ENCODE results near the gene MAP4K4. TPM values are rescaled to one million over a fixed set of nuclear protein-coding genes. Genes with fewer than 3 reads are reported as not detected.

MAP4K4 gene
- total RNA-seq, 1 experiment from 2014 or later = 162 TPM

DNA sequence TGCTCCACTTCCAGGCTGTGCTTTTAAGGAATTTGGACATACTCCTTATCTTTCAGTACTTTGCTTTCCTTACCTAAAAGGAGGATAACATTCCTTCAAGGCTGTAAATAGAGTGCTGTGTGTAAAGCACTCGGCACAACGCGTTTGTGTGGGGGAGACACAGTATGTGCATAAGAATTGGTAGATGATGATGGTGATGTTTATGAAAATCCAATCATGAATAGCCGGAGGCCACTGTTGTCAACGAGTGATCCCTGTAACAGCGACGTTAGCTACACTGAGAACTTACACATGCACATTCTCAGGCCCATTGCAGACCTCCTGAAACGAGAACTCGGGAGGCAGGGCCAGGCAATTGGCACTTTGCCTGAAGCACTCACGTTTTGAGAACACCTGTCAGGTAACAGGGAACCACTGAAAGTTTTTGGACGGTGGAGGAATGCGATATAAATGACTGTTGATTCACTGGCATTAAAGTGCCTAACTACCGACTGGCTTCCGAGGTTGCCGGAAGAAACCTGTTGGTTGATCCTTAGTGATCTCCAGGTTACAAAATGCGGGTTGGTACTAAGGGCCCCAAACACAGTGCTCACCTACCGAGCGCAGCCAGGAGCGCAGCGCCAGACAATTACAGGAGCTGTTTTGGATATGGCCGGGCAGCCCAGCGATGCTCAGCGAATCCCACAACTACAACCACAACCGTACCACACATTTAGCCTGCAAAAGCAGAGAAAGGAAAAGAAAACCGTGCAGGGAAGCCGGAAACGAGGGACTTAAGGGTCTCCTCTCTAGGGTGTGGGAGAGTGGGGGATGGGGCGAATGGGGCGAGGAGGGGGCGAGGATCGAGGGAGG, 1.0 kb upstream of the MAP4K4 start:
- TF ChIP-seq, protein P1, sequence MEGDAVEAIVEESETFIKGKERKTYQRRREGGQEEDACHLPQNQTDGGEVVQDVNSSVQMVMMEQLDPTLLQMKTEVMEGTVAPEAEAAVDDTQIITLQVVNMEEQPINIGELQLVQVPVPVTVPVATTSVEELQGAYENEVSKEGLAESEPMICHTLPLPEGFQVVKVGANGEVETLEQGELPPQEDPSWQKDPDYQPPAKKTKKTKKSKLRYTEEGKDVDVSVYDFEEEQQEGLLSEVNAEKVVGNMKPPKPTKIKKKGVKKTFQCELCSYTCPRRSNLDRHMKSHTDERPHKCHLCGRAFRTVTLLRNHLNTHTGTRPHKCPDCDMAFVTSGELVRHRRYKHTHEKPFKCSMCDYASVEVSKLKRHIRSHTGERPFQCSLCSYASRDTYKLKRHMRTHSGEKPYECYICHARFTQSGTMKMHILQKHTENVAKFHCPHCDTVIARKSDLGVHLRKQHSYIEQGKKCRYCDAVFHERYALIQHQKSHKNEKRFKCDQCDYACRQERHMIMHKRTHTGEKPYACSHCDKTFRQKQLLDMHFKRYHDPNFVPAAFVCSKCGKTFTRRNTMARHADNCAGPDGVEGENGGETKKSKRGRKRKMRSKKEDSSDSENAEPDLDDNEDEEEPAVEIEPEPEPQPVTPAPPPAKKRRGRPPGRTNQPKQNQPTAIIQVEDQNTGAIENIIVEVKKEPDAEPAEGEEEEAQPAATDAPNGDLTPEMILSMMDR (IDR thresholded peaks at IDR 0.05; ENCODE audit: unreplicated experiment) = no peak
- CTCF ChIA-PET = interaction anchor here (0.6 to 2.9 kb wide), 13 partner anchors 8 to 347 kb away, joined by 3 to 19 read pairs (median 3); no protein-coding TSS in a partner anchor
- intact Hi-C loops (cut with micrococcal nuclease) = loop anchor here (1.0 to 2.0 kb wide), 5 partner anchors 127 to 354 kb away; no protein-coding TSS in a partner anchor
- H3K4me3 Mint-ChIP-seq (ENCODE audit: unreplicated experiment) = no peak overlapping the region
- peaks cover 15% of the 10 kb centered on the region for H3K4me1 Mint-ChIP-seq (ENCODE audit: insufficient read depth, unreplicated experiment)
- DNase-seq (ENCODE audit: unreplicated experiment) = peak; percentile 33
- H3K27me3 Mint-ChIP-seq (ENCODE audit: insufficient read depth, unreplicated experiment) = no peaks in the 10 kb centered on the region
- no TSS peak for BruUV-seq (replicated peaks)
- POLR2A ChIA-PET = interaction anchor here (0.5 to 6.0 kb wide), 30 partner anchors 10 to 359 kb away, joined by 3 to 159 read pairs (median 5); no protein-coding TSS in a partner anchor
- H3K36me3 Mint-ChIP-seq (ENCODE audit: insufficient read depth, unreplicated experiment) = peaks cover 5% of the 10 kb centered on the region
- peak overlapping the region; percentile 80 for H3K27ac Mint-ChIP-seq (ENCODE audit: low read depth, unreplicated experiment)
- no peaks in the 10 kb centered on the region for H3K9me3 Mint-ChIP-seq (ENCODE audit: unreplicated experiment)

DNA sequence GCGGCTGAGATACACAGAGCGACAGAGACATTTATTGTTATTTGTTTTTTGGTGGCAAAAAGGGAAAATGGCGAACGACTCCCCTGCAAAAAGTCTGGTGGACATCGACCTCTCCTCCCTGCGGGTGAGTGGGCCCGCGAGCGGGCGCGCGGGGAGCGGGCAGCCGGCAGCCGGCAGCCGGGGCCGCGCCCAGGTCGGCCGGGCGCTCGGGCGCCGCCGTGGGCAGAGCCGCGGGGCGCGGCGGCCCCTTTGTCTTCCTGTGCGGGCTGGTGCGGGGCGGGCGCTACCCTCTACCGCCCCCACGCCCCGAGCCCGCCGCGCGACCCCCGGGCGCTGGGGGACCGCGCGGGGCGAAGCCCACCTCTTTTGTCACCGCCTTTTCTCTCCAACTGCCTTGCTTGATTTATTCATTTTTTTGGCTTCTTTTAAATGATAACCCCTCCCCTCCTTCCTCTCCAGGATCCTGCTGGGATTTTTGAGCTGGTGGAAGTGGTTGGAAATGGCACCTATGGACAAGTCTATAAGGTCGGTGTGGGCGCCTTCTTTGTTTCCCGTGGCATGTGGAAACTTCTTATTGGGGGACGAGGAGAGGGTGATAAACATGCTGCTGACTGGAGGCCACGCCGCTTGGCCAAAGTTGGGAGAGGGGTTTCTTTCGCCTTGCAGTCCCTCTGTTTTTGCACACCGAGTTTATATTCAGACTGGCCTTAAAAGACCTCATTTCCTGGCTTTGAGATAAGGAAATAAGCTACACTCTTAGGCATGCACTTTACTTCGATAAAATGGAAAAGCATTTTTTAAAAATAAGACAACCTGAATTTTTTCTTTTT, 722 bp downstream of the MAP4K4 start:
- BruUV-seq (replicated peaks) = no TSS peak
- CTCF ChIA-PET = interaction anchor here (0.6 to 3.4 kb wide), 15 partner anchors 24 to 495 kb away, joined by 3 to 24 read pairs (median 4); no protein-coding TSS in a partner anchor
- Mint-ChIP-seq H3K27me3 (ENCODE audit: insufficient read depth, unreplicated experiment) (no peaks in the 10 kb centered on the region), H3K36me3 (ENCODE audit: insufficient read depth, unreplicated experiment) (peaks cover 16% of the 10 kb centered on the region), H3K4me1 (ENCODE audit: insufficient read depth, unreplicated experiment) (peaks cover 25% of the 10 kb centered on the region), H3K9me3 (ENCODE audit: unreplicated experiment) (peaks cover 7% of the 10 kb centered on the region), H3K4me3 (ENCODE audit: unreplicated experiment) (no peak overlapping the region), H3K27ac (ENCODE audit: low read depth, unreplicated experiment) (no peak overlapping the region)
- peak; percentile 33 for DNase-seq (ENCODE audit: unreplicated experiment)
- TF ChIP-seq, protein P1 (IDR thresholded peaks at IDR 0.05; ENCODE audit: unreplicated experiment) = no peak
- POLR2A ChIA-PET = interaction anchor here (0.6 to 6.0 kb wide), 31 partner anchors 8 to 687 kb away, joined by 3 to 159 read pairs (median 6); no protein-coding TSS in a partner anchor
- intact Hi-C loops (cut with micrococcal nuclease) = loop anchor here (2.0 kb wide), 1 partner anchor 39 kb away; no protein-coding TSS in a partner anchor

DNA sequence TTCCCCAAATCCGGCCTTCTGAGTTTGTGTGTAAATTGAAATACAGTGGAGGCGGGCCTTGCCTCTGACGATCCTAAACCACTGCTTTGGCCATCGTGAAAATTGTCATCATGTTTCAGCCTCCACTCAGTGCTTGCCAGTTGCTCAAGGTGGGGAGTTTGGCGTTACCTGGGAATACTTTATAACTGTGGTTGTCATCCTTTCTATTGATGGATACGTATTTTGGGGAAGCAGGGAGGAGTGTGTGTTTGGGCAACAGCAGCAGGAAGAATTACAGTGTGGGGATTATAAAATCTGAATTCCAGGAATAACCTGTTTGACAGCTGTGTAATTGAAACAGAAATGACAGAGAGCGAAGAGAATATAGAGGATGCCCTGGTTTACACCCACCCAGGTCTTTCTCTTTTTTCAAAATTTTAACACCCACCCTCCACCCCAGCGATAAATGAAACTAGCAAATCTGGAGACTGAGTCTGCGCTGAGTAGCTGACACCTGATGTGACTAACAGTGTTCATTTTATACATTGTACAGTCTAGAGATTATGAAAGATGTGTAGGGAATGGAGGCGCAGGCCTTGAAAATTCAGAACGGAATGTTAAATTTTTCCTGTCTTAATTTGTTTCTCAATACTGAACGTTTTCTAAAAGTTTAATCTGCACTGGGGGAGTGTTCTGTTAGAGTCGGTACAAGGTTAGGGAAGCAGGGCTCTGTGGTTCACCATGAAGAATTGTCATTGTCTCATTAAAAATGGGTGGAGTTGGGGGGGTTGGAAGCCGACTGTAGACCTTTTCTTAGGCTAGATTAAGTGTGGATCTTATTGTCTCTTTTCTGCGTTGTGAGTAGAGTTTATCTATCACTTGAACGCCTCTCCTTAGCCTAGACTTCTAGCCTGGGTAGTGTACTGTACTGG, 1.6 kb downstream of the MAP4K4 start:
- peak; percentile 29 for DNase-seq (ENCODE audit: unreplicated experiment)
- peaks cover 7% of the 10 kb centered on the region for H3K9me3 Mint-ChIP-seq (ENCODE audit: unreplicated experiment)
- TSS peak; percentile 56 for BruUV-seq (replicated peaks)
- peaks cover 29% of the 10 kb centered on the region for H3K4me1 Mint-ChIP-seq (ENCODE audit: insufficient read depth, unreplicated experiment)
- TF ChIP-seq, protein P1 (IDR thresholded peaks at IDR 0.05; ENCODE audit: unreplicated experiment) = no peak
- H3K27ac Mint-ChIP-seq (ENCODE audit: low read depth, unreplicated experiment) = no peak overlapping the region
- CTCF ChIA-PET = interaction anchor here (0.6 to 3.4 kb wide), 27 partner anchors 23 to 357 kb away, joined by 3 to 24 read pairs (median 5); no protein-coding TSS in a partner anchor
- POLR2A ChIA-PET = interaction anchor here (0.6 to 6.0 kb wide), 36 partner anchors 11 to 697 kb away, joined by 3 to 159 read pairs (median 4); partner anchors contain the start of gene RPL31
- no peaks in the 10 kb centered on the region for H3K27me3 Mint-ChIP-seq (ENCODE audit: insufficient read depth, unreplicated experiment)
- intact Hi-C loops (cut with micrococcal nuclease) = loop anchor here (2.0 kb wide), 1 partner anchor 38 kb away; no protein-coding TSS in a partner anchor
- H3K36me3 Mint-ChIP-seq (ENCODE audit: insufficient read depth, unreplicated experiment) = peaks cover 22% of the 10 kb centered on the region
- no peak overlapping the region for H3K4me3 Mint-ChIP-seq (ENCODE audit: unreplicated experiment)

Measured in MCF 10A (cell line).